ENCODE data around the gene TSGA10IP. TPM values are rescaled to one million over a fixed set of nuclear protein-coding genes. Genes with fewer than 3 reads are reported as not detected.
A peak's percentile ranks its signal among the peaks of the same experiment; 100 is the strongest.

The TSGA10IP gene
- total and polyA plus RNA-seq, 7 donors: 0.49 TPM; not detected in 6

- Histone ChIP-seq H3K4me3 (no peak overlapping the region), H3K27ac (no peak overlapping the region), H3K36me3 (peaks cover 9 to 19% (median 14%) of the 10 kb centered on the region in 4 donors), H3K4me1 (no peaks in the 10 kb centered on the region), H3K27me3 (no peaks in the 10 kb centered on the region), H3K9me3 (no peaks in the 10 kb centered on the region)
- 61 to 80% methylated on average over 22 of the region's 22 CpGs for WGBS, 2 donors
- TF ChIP-seq CTCF (IDR thresholded peaks at IDR 0.05): no peak
- no peak for TF ChIP-seq POLR2AphosphoS5 (IDR thresholded peaks at IDR 0.05)
- no peak for TF ChIP-seq POLR2A (IDR thresholded peaks at IDR 0.05)
- no peak for TF ChIP-seq EP300 (IDR thresholded peaks at IDR 0.05)
- peak; percentile 56 for DNase-seq
- intact Hi-C loops (cut with DNase I): loop anchor here (10.0 kb wide), 1 partner anchor 278 kb away; no protein-coding TSS in a partner anchor
Measured at GRCh38 chr11:65982824-65983588, 37.7 kb downstream of the TSGA10IP start.

DNA sequence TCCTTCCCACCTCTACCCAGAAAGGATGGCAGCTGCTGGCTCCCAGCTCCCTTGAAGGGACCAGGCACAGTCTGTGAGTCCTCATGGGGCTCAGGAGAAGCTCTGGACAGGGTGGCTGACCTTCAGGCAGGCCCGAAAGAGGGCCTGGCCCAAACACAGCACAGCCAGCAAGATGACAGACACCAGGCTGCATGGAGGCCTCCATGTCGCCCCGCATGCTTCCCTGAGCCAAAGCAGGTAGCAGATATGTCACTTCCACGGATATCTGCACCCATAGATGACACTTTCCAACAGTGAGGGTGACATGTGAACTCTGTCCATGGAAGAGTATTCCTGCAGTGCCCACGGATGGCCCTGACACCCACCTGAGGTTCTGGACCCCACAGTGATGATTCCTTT is 38.3 kb downstream of the TSGA10IP start:
- Histone ChIP-seq H3K27ac (no peak overlapping the region), H3K4me3 (no peak overlapping the region), H3K4me1 (no peaks in the 10 kb centered on the region), H3K9me3 (no peaks in the 10 kb centered on the region), H3K27me3 (no peaks in the 10 kb centered on the region), H3K36me3 (peaks cover 3 to 13% (median 8%) of the 10 kb centered on the region in 4 donors)
- TF ChIP-seq CTCF (IDR thresholded peaks at IDR 0.05): no peak
- no peak for TF ChIP-seq POLR2AphosphoS5 (IDR thresholded peaks at IDR 0.05)
- TF ChIP-seq EP300 (IDR thresholded peaks at IDR 0.05): no peak
- no peak for TF ChIP-seq POLR2A (IDR thresholded peaks at IDR 0.05)
- WGBS, 2 donors: 82 to 91% methylated on average over 5 of the region's 5 CpGs
- no peak for DNase-seq
- intact Hi-C loops (cut with DNase I): loop anchor here (10.0 kb wide), 1 partner anchor 279 kb away; no protein-coding TSS in a partner anchor

- no peak overlapping the region for H3K27ac ChIP-seq
- 80 to 85% methylated on average over 9 of the region's 9 CpGs for WGBS, 2 donors
- no peaks in the 10 kb centered on the region for H3K36me3 ChIP-seq
- no peak overlapping the region for H3K4me3 ChIP-seq
- no peaks in the 10 kb centered on the region for H3K27me3 ChIP-seq
- TF ChIP-seq POLR2AphosphoS5 (IDR thresholded peaks at IDR 0.05) (no peak), POLR2A (IDR thresholded peaks at IDR 0.05) (no peak), CTCF (IDR thresholded peaks at IDR 0.05) (no peak), EP300 (IDR thresholded peaks at IDR 0.05) (no peak)
- no peaks in the 10 kb centered on the region for H3K9me3 ChIP-seq
- intact Hi-C loops (cut with DNase I): loop anchor here (5.0 to 10.0 kb wide), 2 partner anchors 210 to 283 kb away; no protein-coding TSS in a partner anchor
- no peaks in the 10 kb centered on the region for H3K4me1 ChIP-seq
- DNase-seq: peak; percentile 36
Measured at GRCh38 chr11:65987336-65987735, 42.1 kb downstream of the TSGA10IP start.

GRCh38 chr11:65988791-65989592 is 43.7 kb downstream of the TSGA10IP start:
- Histone ChIP-seq H3K9me3 (no peaks in the 10 kb centered on the region), H3K36me3 (no peaks in the 10 kb centered on the region), H3K4me3 (no peak overlapping the region), H3K27ac (peak overlapping the region in 3 of 4 donors; percentile 25 to 38 (median 31)), H3K27me3 (no peaks in the 10 kb centered on the region), H3K4me1 (no peaks in the 10 kb centered on the region)
- DNase-seq: peak; percentile 94
- TF ChIP-seq EP300 (IDR thresholded peaks at IDR 0.05) (no peak), CTCF (IDR thresholded peaks at IDR 0.05) (peak; percentile 87 to 98 (median 94)), POLR2A (IDR thresholded peaks at IDR 0.05) (no peak), POLR2AphosphoS5 (IDR thresholded peaks at IDR 0.05) (peak in 3 of 4 donors; percentile 21 to 61 (median 48))
- 9 to 23% methylated on average over 10 of the region's 10 CpGs for WGBS, 2 donors
- intact Hi-C loops (cut with DNase I): loop anchor here (1.0 to 10.0 kb wide), 3 partner anchors 105 to 284 kb away; no protein-coding TSS in a partner anchor

All from sigmoid colon (tissue), 7 donors.